AG04450 (cell line): ENCODE results near the gene CELF5. TPM values are rescaled to one million over a fixed set of nuclear protein-coding genes. Genes with fewer than 3 reads are reported as not detected.
"Not testable (repeated sequence)": the region's sequence is repeated elsewhere in the genome, so short reads cannot be mapped to it uniquely, and the experiment has no call there.

Experiments used
- CTCF ChIA-PET: fragments of 300-600, 350-600 bp; formaldehyde crosslinking; extraction: SDS; loops from one replicate; lab custom pipeline; 2022; ENCODE audit warnings: antibody characterized with exemption, inconsistent platforms; lab: Charles Lee
- POLR2A ChIA-PET: fragments of 350-600 bp; formaldehyde crosslinking; extraction: SDS; loops from one replicate; lab custom pipeline; 2021; ENCODE audit warnings: antibody characterized with exemption, inconsistent platforms; lab: Yijun Ruan, JAX
- DNase-seq: peaks from one replicate; pipeline ENCODE4 v3.0.0-alpha.2; 2011; ENCODE audit warnings: low read depth, low spot score
- H3K27ac ChIP-seq: one replicate; pipeline ENCODE4 v1.5.1; 2012; ENCODE audit warnings: low read depth, low read length, control low read depth
- H3K27me3 ChIP-seq: one replicate; pipeline ENCODE4 v1.6.0; 2012; ENCODE audit warnings: low read length; ENCODE audit not compliant: control insufficient read depth, insufficient read depth
- H3K4me3 ChIP-seq: 2 replicates; pipeline ENCODE4 v1.5.1; 2011; ENCODE audit warnings: mild to moderate bottlenecking, low read depth, low read length, control low read depth
- H3K9me3 ChIP-seq: 2 replicates; pipeline ENCODE4 v1.5.1; 2012; ENCODE audit warnings: low read length; ENCODE audit not compliant: control insufficient read depth, insufficient read depth
- CTCF ChIP-seq: IDR thresholded peaks from 2 replicates; pipeline ENCODE4 v1.5.1; 2011; ENCODE audit warnings: low read depth, low read length, control low read depth, inconsistent platforms
- polyA plus RNA-seq: library from polyadenylated mRNA; depleted of rRNA; stranded (reverse); fragments of >200 nt; gene quantifications from 2 replicates; pipeline ENCODE4 v1.2.3, GENCODE V29; 2011

Gene CELF5
- polyA plus RNA-seq, 1 experiment, result not detected

- POLR2A ChIA-PET, result no interaction called here
- Histone ChIP-seq H3K4me3 (no peak overlapping the region), H3K27ac (no peak overlapping the region), H3K9me3 (no peaks in the 10 kb centered on the region; the same call in 1 of the 2 replicates), H3K27me3 (no peaks in the 10 kb centered on the region)
- CTCF ChIA-PET, result no interaction called here
- DNase-seq, result no peak
- no peak for TF ChIP-seq CTCF
Observed at GRCh38 chr19:3201911-3202310, 22.6 kb upstream of the CELF5 start.

GRCh38 chr19:3202346-3202745 is 22.1 kb upstream of the CELF5 start:
- ChIA-PET CTCF (no interaction called here), POLR2A (no interaction called here)
- no peak for TF ChIP-seq CTCF
- no peaks in the 10 kb centered on the region for H3K27me3 ChIP-seq
- DNase-seq, result no peak
- no peak overlapping the region for H3K27ac ChIP-seq
- no peak overlapping the region for H3K4me3 ChIP-seq
- no peaks in the 10 kb centered on the region; the same call in 1 of the 2 replicates for H3K9me3 ChIP-seq

GRCh38 chr19:3202895-3203294 is 21.6 kb upstream of the CELF5 start:
- H3K4me3 ChIP-seq, POLR2A ChIA-PET, H3K27me3 ChIP-seq, H3K27ac ChIP-seq, H3K9me3 ChIP-seq, CTCF ChIA-PET, DNase-seq: not testable (repeated sequence)

GRCh38 chr19:3203805-3204645 is 20.4 kb upstream of the CELF5 start:
- no peak overlapping the region for H3K4me3 ChIP-seq
- H3K27ac ChIP-seq, result no peak overlapping the region
- H3K9me3 ChIP-seq, result no peaks in the 10 kb centered on the region; the same call in 1 of the 2 replicates
- no peaks in the 10 kb centered on the region for H3K27me3 ChIP-seq
- CTCF ChIA-PET, result no interaction called here
- no peak for DNase-seq
- POLR2A ChIA-PET, result no interaction called here
- TF ChIP-seq CTCF, result no peak

GRCh38 chr19:3204646-3205275 is 19.7 kb upstream of the CELF5 start:
- ChIA-PET CTCF (no interaction called here), POLR2A (no interaction called here)
- no peak for DNase-seq
- TF ChIP-seq CTCF, result no peak
- Histone ChIP-seq H3K27ac (no peak overlapping the region), H3K4me3 (no peak overlapping the region), H3K9me3 (no peaks in the 10 kb centered on the region; the same call in 1 of the 2 replicates), H3K27me3 (no peaks in the 10 kb centered on the region)
